Effector CD4-positive, alpha-beta T cell (primary cell): ENCODE data around the gene TUBD1.

Experiments
- DNase-seq: peaks from one replicate; pipeline ENCODE4 v3.0.0-alpha.2; 2020

Gene TUBD1

GRCh38 chr17:59814685-59815084, 78.1 kb downstream of the TUBD1 start:
- DNase-seq = no peak

DNA sequence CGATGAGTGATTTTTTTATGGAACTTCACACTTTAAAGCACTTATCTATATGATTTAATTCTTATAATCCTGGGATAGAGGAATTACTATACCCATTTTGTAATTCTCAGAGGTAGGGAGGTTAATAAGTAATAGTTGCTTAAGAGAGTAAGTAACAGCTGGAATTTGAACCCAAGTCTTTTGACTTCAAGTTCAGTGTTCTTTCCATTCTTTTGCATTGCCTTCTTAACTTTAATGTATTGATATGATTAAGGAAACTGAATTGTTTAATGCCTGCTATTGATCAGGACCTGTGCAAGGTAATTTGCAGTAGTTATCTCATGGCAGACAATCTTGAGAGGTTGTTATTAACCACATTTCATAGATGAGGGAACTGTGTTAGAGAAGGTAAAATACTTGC, 78.5 kb downstream of the TUBD1 start:
- DNase-seq = no peak

DNA sequence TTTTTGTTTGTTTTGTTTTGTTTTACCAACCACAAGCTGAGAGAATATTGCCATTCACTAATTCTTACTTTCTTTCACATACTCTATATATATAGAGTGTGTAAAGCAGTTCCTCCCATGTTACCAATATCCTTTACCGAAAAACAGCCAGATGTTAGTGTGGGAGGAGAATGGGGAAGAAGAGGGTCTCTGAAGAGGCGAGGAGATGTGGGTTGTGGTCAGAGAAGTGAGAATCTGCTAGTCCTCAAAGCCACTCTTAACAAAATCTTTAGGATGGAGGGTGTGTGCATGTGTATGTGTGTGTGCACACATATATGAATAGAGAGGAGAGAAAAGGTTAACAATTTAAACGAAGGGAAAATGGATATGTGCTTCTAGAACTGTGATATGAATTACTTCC, 80.6 kb downstream of the TUBD1 start:
- no peak for DNase-seq

GRCh38 chr17:59811209-59811608, 81.5 kb downstream of the TUBD1 start:
- no peak for DNase-seq

- no peak for DNase-seq
These were observed 81.9 kb downstream of the TUBD1 start for GRCh38 chr17:59810894-59811153.
